MM.1S (cell line): ENCODE measurements around the gene RASL10B.

Experiments
- DNase-seq: peaks from one replicate; pipeline ENCODE4 v3.0.0-alpha.2; 2015
- H2AFZ ChIP-seq: fragments of 300-600 bp; sonication (generic); 2 replicates; pipeline ENCODE4 v1.6.0; 2016; ENCODE audit warnings: antibody characterized with exemption, low read length
- H3F3A ChIP-seq: fragments of 300-600 bp; sonication (generic); 2 replicates; pipeline ENCODE4 v1.6.1; 2016; ENCODE audit warnings: mild to moderate bottlenecking, antibody characterized with exemption, low read length, moderate library complexity, mixed read lengths; ENCODE audit not compliant: insufficient read depth
- H3K27ac ChIP-seq: fragments of 300-600 bp; sonication (generic); 2 replicates; pipeline ENCODE4 v1.5.1; 2016; ENCODE audit warnings: mild to moderate bottlenecking, low read length
- H3K27me3 ChIP-seq: fragments of 300-600 bp; sonication (generic); replicated peaks from 2 replicates; pipeline ENCODE4 v1.6.0; 2016; ENCODE audit warnings: low read length; ENCODE audit not compliant: insufficient read depth
- H3K36me3 ChIP-seq: fragments of 300-600 bp; sonication (generic); replicated peaks from 2 replicates; pipeline ENCODE4 v1.6.1; 2016; ENCODE audit warnings: mild to moderate bottlenecking, low read length, mixed read lengths; ENCODE audit not compliant: insufficient read depth
- H3K4me1 ChIP-seq: fragments of 300-600 bp; sonication (generic); 2 replicates; pipeline ENCODE4 v1.6.1; 2016; ENCODE audit warnings: low read length, mixed read lengths
- H3K4me2 ChIP-seq: fragments of 300-600 bp; sonication (generic); 2 replicates; pipeline ENCODE4 v1.6.0; 2016; ENCODE audit warnings: low read depth, low read length
- H3K4me3 ChIP-seq: fragments of 300-600 bp; sonication (generic); 2 replicates; pipeline ENCODE4 v1.5.1; 2016; ENCODE audit warnings: low read length, mixed read lengths
- H3K79me2 ChIP-seq: fragments of 300-600 bp; sonication (generic); 2 replicates; pipeline ENCODE4 v1.6.1; 2016; ENCODE audit warnings: mixed run types, low read length, mixed read lengths
- H3K9ac ChIP-seq: fragments of 300-600 bp; sonication (generic); 2 replicates; pipeline ENCODE4 v1.6.1; 2016; ENCODE audit warnings: low read length, mixed read lengths
- H3K9me2 ChIP-seq: fragments of 300-600 bp; sonication (generic); replicated peaks from 2 replicates; pipeline ENCODE4 v1.6.1; 2016; ENCODE audit warnings: mild to moderate bottlenecking, low read length, mixed read lengths; ENCODE audit not compliant: insufficient read depth
- H3K9me3 ChIP-seq: fragments of 300-600 bp; sonication (generic); replicated peaks from 2 replicates; pipeline ENCODE4 v1.6.1; 2016; ENCODE audit warnings: mild to moderate bottlenecking, low read length, mixed read lengths; ENCODE audit not compliant: insufficient read depth
- H4K20me1 ChIP-seq: fragments of 300-600 bp; sonication (generic); 2 replicates; pipeline ENCODE4 v1.6.1; 2016; ENCODE audit warnings: mild to moderate bottlenecking, low read length, moderate library complexity, mixed read lengths; ENCODE audit not compliant: insufficient read depth
- EZH2 ChIP-seq: fragments of 300-600 bp; sonication (generic); optimal IDR thresholded peaks from 2 replicates; pipeline ENCODE3; 2017; ENCODE audit warnings: low read depth, mild to moderate bottlenecking, antibody characterized with exemption, low read length, mixed read lengths
- EZH2phosphoT487 ChIP-seq: fragments of 300-600 bp; sonication (generic); IDR thresholded peaks from 2 replicates; pipeline ENCODE4 v1.6.1; 2018; ENCODE audit warnings: antibody characterized with exemption, low read length
- TF ChIP-seq, protein P1 (sequence below): fragments of 300-600 bp; sonication (generic); IDR thresholded peaks from 2 replicates; pipeline ENCODE4 v1.5.1; 2016; ENCODE audit warnings: antibody characterized with exemption, low read length, mixed read lengths

Gene RASL10B

GRCh38 chr17:35738519-35739133 lies 7.2 kb downstream of the RASL10B start:
- no peaks in the 10 kb centered on the region for H3K4me1 ChIP-seq
- H3K36me3 ChIP-seq = no peaks in the 10 kb centered on the region
- TF ChIP-seq, protein P1, sequence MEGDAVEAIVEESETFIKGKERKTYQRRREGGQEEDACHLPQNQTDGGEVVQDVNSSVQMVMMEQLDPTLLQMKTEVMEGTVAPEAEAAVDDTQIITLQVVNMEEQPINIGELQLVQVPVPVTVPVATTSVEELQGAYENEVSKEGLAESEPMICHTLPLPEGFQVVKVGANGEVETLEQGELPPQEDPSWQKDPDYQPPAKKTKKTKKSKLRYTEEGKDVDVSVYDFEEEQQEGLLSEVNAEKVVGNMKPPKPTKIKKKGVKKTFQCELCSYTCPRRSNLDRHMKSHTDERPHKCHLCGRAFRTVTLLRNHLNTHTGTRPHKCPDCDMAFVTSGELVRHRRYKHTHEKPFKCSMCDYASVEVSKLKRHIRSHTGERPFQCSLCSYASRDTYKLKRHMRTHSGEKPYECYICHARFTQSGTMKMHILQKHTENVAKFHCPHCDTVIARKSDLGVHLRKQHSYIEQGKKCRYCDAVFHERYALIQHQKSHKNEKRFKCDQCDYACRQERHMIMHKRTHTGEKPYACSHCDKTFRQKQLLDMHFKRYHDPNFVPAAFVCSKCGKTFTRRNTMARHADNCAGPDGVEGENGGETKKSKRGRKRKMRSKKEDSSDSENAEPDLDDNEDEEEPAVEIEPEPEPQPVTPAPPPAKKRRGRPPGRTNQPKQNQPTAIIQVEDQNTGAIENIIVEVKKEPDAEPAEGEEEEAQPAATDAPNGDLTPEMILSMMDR = no peak
- TF ChIP-seq EZH2 = no peak
- no peak for TF ChIP-seq EZH2phosphoT487
- H3K4me3 ChIP-seq = no peak overlapping the region
- no peaks in the 10 kb centered on the region for H3F3A ChIP-seq
- no peaks in the 10 kb centered on the region for H3K9me3 ChIP-seq
- H3K9ac ChIP-seq = no peak overlapping the region
- H3K27me3 ChIP-seq = peaks cover 23% of the 10 kb centered on the region
- no peaks in the 10 kb centered on the region for H3K9me2 ChIP-seq
- no peak overlapping the region for H2AFZ ChIP-seq
- no peak overlapping the region for H3K27ac ChIP-seq
- H3K79me2 ChIP-seq = no peaks in the 10 kb centered on the region
- H3K4me2 ChIP-seq = no peak overlapping the region
- H4K20me1 ChIP-seq = no peaks in the 10 kb centered on the region
- no peak for DNase-seq

DNA sequence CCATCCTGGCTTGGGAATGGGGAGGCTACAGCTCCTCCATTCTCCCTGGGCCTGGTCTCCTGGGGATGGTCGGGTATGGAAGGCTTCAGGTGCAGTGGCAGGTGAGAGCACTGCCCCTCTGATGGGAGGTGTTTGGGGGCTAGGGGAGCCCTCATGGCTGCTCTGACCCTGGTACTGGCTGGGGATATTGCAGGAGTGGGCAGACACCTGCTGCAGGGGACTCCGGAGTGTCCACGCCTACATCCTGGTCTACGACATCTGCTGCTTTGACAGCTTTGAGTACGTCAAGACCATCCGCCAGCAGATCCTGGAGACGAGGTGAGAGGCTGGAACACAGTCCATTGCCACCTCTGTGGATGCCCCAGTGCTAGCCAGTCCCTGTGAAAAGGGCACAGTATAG lies 8.8 kb downstream of the RASL10B start:
- H3K27ac ChIP-seq = no peak overlapping the region
- H3K4me1 ChIP-seq = no peaks in the 10 kb centered on the region
- H3K79me2 ChIP-seq = no peaks in the 10 kb centered on the region
- TF ChIP-seq EZH2phosphoT487 = no peak
- TF ChIP-seq EZH2 = no peak
- TF ChIP-seq, protein P1 = no peak
- peaks cover 30% of the 10 kb centered on the region for H3K27me3 ChIP-seq
- no peak overlapping the region for H3K4me2 ChIP-seq
- no peaks in the 10 kb centered on the region for H3K9me2 ChIP-seq
- H3K9ac ChIP-seq = no peak overlapping the region
- H2AFZ ChIP-seq = no peak overlapping the region
- no peaks in the 10 kb centered on the region for H3F3A ChIP-seq
- no peak overlapping the region for H3K4me3 ChIP-seq
- no peak for DNase-seq
- no peaks in the 10 kb centered on the region for H3K9me3 ChIP-seq
- no peaks in the 10 kb centered on the region for H4K20me1 ChIP-seq
- H3K36me3 ChIP-seq = no peaks in the 10 kb centered on the region

- no peaks in the 10 kb centered on the region for H4K20me1 ChIP-seq
- no peak for DNase-seq
- no peak overlapping the region for H3K9ac ChIP-seq
- H3K4me2 ChIP-seq = peak overlapping the region; percentile 18; the same call in 1 of the 2 replicates
- H2AFZ ChIP-seq = no peak overlapping the region
- H3K9me3 ChIP-seq = no peaks in the 10 kb centered on the region
- H3K27ac ChIP-seq = no peak overlapping the region
- no peaks in the 10 kb centered on the region for H3F3A ChIP-seq
- H3K4me3 ChIP-seq = no peak overlapping the region
- H3K4me1 ChIP-seq = no peaks in the 10 kb centered on the region
- H3K9me2 ChIP-seq = no peaks in the 10 kb centered on the region
- H3K27me3 ChIP-seq = peaks cover 30% of the 10 kb centered on the region
- TF ChIP-seq, protein P1 = no peak
- no peaks in the 10 kb centered on the region for H3K79me2 ChIP-seq
- no peaks in the 10 kb centered on the region for H3K36me3 ChIP-seq
These were observed 9.8 kb downstream of the RASL10B start for GRCh38 chr17:35740997-35741931.
